Loucy (cell line): ENCODE results near the gene WFIKKN1.

Experiments used
- H2AFZ ChIP-seq: fragments of 200-600 bp; sonication (generic); 2 replicates; pipeline ENCODE4 v1.6.0; 2016; ENCODE audit warnings: antibody characterized with exemption, mild to moderate bottlenecking, low read length, moderate library complexity
- H3F3A ChIP-seq: fragments of 200-600 bp; 2 replicates; pipeline ENCODE4 v1.6.0; 2016; ENCODE audit warnings: antibody characterized with exemption, low read depth, mild to moderate bottlenecking
- H3K27me3 ChIP-seq: fragments of 200-600 bp; sonication (generic); 2 replicates; pipeline ENCODE4 v1.6.1; 2014; ENCODE audit warnings: low read length, mild to moderate bottlenecking; ENCODE audit not compliant: insufficient read depth, poor library complexity, severe bottlenecking
- H3K36me3 ChIP-seq: fragments of 200-600 bp; sonication (generic); 2 replicates; pipeline ENCODE4 v1.6.1; 2016; ENCODE audit warnings: low read length; ENCODE audit not compliant: insufficient read depth
- H3K4me1 ChIP-seq: fragments of 200-600 bp; sonication (generic); 2 replicates; pipeline ENCODE4 v1.5.1; 2014; ENCODE audit warnings: low read length, mild to moderate bottlenecking; ENCODE audit not compliant: insufficient read depth, poor library complexity, severe bottlenecking
- H3K4me2 ChIP-seq: fragments of 200-600 bp; sonication (generic); 2 replicates; pipeline ENCODE4 v1.6.0; 2014; ENCODE audit warnings: antibody characterized with exemption, low read length, low read depth, mild to moderate bottlenecking; ENCODE audit not compliant: poor library complexity, severe bottlenecking
- H3K4me3 ChIP-seq: fragments of 200-600 bp; sonication (generic); 2 replicates; pipeline ENCODE4 v1.5.1; 2014; ENCODE audit warnings: low read length, mild to moderate bottlenecking, mixed read lengths; ENCODE audit not compliant: poor library complexity, severe bottlenecking
- H3K79me2 ChIP-seq: fragments of 200-600 bp; sonication (generic); 2 replicates; pipeline ENCODE4 v1.6.1; 2014; ENCODE audit warnings: low read length; ENCODE audit not compliant: insufficient read depth
- H3K9ac ChIP-seq: fragments of 200-600 bp; sonication (generic); 2 replicates; pipeline ENCODE4 v1.6.0; 2014; ENCODE audit warnings: mild to moderate bottlenecking, low read depth, low read length, moderate library complexity; ENCODE audit not compliant: poor library complexity, severe bottlenecking
- H3K9me2 ChIP-seq: fragments of 200-600 bp; sonication (generic); replicated peaks from 2 replicates; pipeline ENCODE4 v1.6.1; 2016; ENCODE audit warnings: low read depth, low read length, mixed read lengths
- H3K9me3 ChIP-seq: fragments of 200-600 bp; sonication (generic); 2 replicates; pipeline ENCODE4 v1.6.1; 2014; ENCODE audit warnings: mild to moderate bottlenecking, antibody characterized with exemption, low read length, low read depth; ENCODE audit not compliant: insufficient read depth
- H4K20me1 ChIP-seq: fragments of 200-600 bp; sonication (generic); 2 replicates; pipeline ENCODE4 v1.6.0; 2014; ENCODE audit warnings: antibody characterized with exemption, low read length, mild to moderate bottlenecking; ENCODE audit not compliant: insufficient read depth, poor library complexity, severe bottlenecking
- EZH2phosphoT487 ChIP-seq: fragments of 200-600 bp; IDR thresholded peaks from 2 replicates; pipeline ENCODE4 v1.6.1; 2018; ENCODE audit warnings: antibody characterized with exemption, mild to moderate bottlenecking, moderate library complexity, borderline replicate concordance
- TF ChIP-seq, protein P1 (sequence below): fragments of 200-600 bp; sonication (generic); conservative IDR thresholded peaks from 2 replicates; pipeline ENCODE4 v1.5.1; 2014; ENCODE audit warnings: mild to moderate bottlenecking, antibody characterized with exemption, low read length

WFIKKN1 gene

DNA sequence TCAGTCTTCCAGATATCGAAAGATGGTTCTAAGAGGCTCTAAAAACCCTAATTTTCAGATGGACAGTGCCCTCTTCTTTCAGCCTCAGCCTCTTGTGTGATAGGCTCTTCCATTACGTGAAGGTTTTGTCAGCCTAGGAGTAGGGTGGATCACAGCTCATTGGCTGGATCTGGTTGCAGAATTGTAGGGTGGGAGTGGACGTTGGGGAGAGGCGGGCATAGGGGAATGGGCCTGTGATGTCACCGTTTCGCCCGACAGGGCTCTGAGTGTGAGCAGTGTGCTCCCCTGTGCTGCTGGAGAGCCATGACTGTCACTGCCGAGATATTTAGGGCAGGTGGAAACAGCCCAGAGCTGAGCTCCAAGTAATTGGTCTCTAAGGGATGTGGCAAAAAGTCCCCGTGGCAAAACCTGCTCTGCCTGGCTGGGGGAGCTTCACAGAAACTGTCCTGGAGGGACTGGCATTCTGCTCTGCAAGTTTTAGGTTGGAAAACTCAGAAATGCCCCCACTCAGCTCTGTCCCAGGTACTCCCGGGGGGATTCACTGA, 6.2 kb upstream of the WFIKKN1 start:
- TF ChIP-seq, protein P1, sequence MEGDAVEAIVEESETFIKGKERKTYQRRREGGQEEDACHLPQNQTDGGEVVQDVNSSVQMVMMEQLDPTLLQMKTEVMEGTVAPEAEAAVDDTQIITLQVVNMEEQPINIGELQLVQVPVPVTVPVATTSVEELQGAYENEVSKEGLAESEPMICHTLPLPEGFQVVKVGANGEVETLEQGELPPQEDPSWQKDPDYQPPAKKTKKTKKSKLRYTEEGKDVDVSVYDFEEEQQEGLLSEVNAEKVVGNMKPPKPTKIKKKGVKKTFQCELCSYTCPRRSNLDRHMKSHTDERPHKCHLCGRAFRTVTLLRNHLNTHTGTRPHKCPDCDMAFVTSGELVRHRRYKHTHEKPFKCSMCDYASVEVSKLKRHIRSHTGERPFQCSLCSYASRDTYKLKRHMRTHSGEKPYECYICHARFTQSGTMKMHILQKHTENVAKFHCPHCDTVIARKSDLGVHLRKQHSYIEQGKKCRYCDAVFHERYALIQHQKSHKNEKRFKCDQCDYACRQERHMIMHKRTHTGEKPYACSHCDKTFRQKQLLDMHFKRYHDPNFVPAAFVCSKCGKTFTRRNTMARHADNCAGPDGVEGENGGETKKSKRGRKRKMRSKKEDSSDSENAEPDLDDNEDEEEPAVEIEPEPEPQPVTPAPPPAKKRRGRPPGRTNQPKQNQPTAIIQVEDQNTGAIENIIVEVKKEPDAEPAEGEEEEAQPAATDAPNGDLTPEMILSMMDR, result no peak
- no peak for TF ChIP-seq EZH2phosphoT487
- no peaks in the 10 kb centered on the region for H3K36me3 ChIP-seq
- H3K9ac ChIP-seq, result no peak overlapping the region
- H4K20me1 ChIP-seq, result no peaks in the 10 kb centered on the region
- no peaks in the 10 kb centered on the region for H3K9me2 ChIP-seq
- no peak overlapping the region for H3K4me3 ChIP-seq
- no peaks in the 10 kb centered on the region for H3K4me1 ChIP-seq
- no peak overlapping the region for H2AFZ ChIP-seq
- H3K4me2 ChIP-seq, result no peak overlapping the region
- H3F3A ChIP-seq, result no peaks in the 10 kb centered on the region
- no peaks in the 10 kb centered on the region for H3K27me3 ChIP-seq
- no peaks in the 10 kb centered on the region for H3K9me3 ChIP-seq
- H3K79me2 ChIP-seq, result no peaks in the 10 kb centered on the region

DNA sequence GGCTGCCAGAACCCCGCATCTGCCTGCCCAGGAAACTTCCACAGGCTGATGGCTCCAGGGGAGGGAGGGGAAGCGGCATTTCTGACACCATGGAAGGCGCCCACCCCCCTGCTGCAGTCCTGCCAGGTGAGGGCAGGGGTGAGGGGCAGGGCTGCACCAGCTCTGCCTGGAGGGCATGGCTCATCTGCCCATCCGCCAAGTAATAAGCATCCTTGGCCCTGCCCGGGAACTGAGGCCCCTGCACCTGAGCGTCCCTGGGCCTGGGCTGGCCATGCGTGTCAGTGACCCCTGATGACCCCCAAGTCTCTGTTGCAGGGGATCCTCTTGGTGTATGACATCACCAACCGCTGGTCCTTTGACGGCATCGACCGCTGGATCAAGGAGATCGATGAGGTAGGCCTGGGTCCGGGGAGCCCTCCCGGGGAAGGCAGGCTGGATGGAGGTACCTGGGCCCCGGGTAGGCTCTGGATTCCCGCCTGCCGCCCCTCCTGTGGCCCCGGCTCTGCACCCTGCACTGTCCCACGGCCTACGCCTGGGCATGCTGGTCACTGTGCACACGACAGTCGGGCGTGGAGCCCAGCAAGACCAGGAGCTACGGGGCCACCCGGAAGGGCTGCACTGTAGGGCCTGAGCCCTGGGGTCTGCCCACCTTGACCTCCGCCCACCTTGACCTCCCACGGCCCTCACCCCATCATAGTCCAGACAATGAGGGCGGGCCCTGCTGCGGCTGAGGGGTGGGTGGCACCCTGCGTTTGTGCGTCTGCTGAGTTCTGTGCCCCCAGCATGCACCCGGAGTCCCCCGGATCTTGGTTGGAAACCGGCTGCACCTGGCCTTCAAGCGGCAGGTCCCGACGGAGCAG, 5.4 kb upstream of the WFIKKN1 start:
- H3K36me3 ChIP-seq, result no peaks in the 10 kb centered on the region
- no peaks in the 10 kb centered on the region for H3K27me3 ChIP-seq
- H3F3A ChIP-seq, result no peaks in the 10 kb centered on the region
- no peak overlapping the region for H3K4me2 ChIP-seq
- no peaks in the 10 kb centered on the region for H3K79me2 ChIP-seq
- H2AFZ ChIP-seq, result no peak overlapping the region
- H3K9me3 ChIP-seq, result no peaks in the 10 kb centered on the region
- H3K9me2 ChIP-seq, result no peaks in the 10 kb centered on the region
- no peak overlapping the region for H3K4me3 ChIP-seq
- no peaks in the 10 kb centered on the region for H3K4me1 ChIP-seq
- TF ChIP-seq, protein P1, result no peak
- TF ChIP-seq EZH2phosphoT487, result no peak
- H3K9ac ChIP-seq, result no peak overlapping the region
- no peaks in the 10 kb centered on the region for H4K20me1 ChIP-seq

DNA sequence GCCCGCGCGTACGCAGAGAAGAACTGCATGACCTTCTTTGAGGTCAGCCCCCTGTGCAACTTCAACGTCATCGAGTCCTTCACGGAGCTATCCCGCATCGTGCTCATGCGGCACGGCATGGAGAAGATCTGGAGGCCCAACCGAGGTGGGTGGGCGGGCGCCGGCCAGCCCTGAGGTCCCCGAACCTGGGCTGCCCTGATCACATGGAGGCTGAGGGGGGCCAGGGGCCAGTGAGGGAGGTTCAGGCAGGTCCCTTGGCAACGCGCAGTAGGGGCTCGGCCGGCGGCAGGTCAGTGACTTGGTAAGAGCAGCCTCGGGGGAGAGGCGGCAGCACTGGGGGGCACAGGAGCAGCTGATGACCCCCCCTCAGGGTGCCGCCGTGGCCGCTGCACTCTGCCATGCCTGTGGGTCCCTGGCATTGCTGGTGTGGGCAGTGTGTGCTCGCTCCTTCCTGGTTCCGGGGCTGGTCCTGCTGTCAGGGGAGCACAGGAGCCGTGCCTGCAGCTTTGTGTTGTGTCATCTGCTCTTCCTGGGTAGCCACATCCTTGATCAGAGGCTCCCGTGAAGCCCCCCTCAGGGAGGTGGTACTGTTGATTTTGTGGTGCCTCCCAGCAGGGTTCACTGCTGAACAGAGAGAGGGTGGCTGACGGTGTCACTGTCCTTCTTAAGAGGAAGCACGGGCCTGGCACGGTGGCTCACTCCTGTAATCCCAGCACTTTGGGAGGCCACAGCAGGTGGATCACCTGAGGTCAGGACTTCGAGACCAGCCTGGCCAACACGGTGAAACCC, 4.6 kb upstream of the WFIKKN1 start:
- H3F3A ChIP-seq, result no peaks in the 10 kb centered on the region

More for the DNA sequence above, 4.6 kb upstream of the WFIKKN1 start:
- no peak overlapping the region for H3K4me3 ChIP-seq
- H3K9ac ChIP-seq, result no peak overlapping the region
- H3K9me3 ChIP-seq, result no peaks in the 10 kb centered on the region
- H3K4me2 ChIP-seq, result no peak overlapping the region
- no peaks in the 10 kb centered on the region for H3K9me2 ChIP-seq
- H3K79me2 ChIP-seq, result no peaks in the 10 kb centered on the region
- no peaks in the 10 kb centered on the region for H3K27me3 ChIP-seq
- TF ChIP-seq, protein P1, result no peak
- no peak for TF ChIP-seq EZH2phosphoT487
- no peaks in the 10 kb centered on the region for H3K4me1 ChIP-seq
- H4K20me1 ChIP-seq, result no peaks in the 10 kb centered on the region
- no peak overlapping the region for H2AFZ ChIP-seq
- no peaks in the 10 kb centered on the region for H3K36me3 ChIP-seq
